Activated B cell treated with CpG ODN at 0.5 μM for 24 hours (primary cell): Measurements from ENCODE around the gene CISD3. TPM values are rescaled to one million over a fixed set of nuclear protein-coding genes. Genes with fewer than 3 reads are reported as not detected.

Experiments used
- ATAC-seq: fragments of 200-7000 bp; cut with Tn5 transposase; one replicate; pipeline ENCODE4 v1.10.0; 2021; ENCODE audit warnings: low read depth, mild to moderate bottlenecking, moderate library complexity
- CTCF ChIA-PET: fragments of 350-600 bp; sonication (Branson Sonifier 250); formaldehyde crosslinking; loops from one replicate; lab custom pipeline; 2021; ENCODE audit warnings: antibody characterized with exemption; lab: Charles Lee
- POLR2A ChIA-PET: fragments of 350-600 bp; sonication (Branson Sonifier 250); formaldehyde crosslinking; loops from one replicate; lab custom pipeline; 2021; ENCODE audit warnings: antibody characterized with exemption; lab: Charles Lee
- DNase-seq: peaks from one replicate; pipeline ENCODE4 v3.0.0; 2022
- H3K27ac Mint-ChIP-seq: one replicate; pipeline ENCODE4 v1.8.0; 2020; ENCODE audit warnings: mixed read lengths
- H3K27me3 Mint-ChIP-seq: one replicate; pipeline ENCODE4 v1.8.0; 2021; ENCODE audit warnings: mixed read lengths
- H3K36me3 Mint-ChIP-seq: one replicate; pipeline ENCODE4 v1.8.0; 2021; ENCODE audit warnings: low read depth, mixed read lengths
- H3K4me1 Mint-ChIP-seq: one replicate; pipeline ENCODE4 v1.8.0; 2021; ENCODE audit warnings: mixed read lengths
- H3K4me3 Mint-ChIP-seq: one replicate; pipeline ENCODE4 v1.8.0; 2020; ENCODE audit warnings: mild to moderate bottlenecking, mixed read lengths
- H3K9me3 Mint-ChIP-seq: one replicate; pipeline ENCODE4 v1.8.0; 2020; ENCODE audit warnings: mixed read lengths
- intact Hi-C: fragments of 100-400 bp; cut with micrococcal nuclease; formaldehyde crosslinking; loops from one replicate; pipeline ENCODE4 v1.15.1; 2024
- total RNA-seq: library from RNA; stranded (reverse); gene quantifications from 2 replicates; pipeline ENCODE4 v1.2.3, GENCODE V29; 2022
- TF ChIP-seq, protein P1 (sequence below): fragments of 200-600 bp; IDR thresholded peaks from one replicate; pipeline ENCODE4 v1.8.0; 2022; ENCODE audit warnings: antibody characterized with exemption, mild to moderate bottlenecking

Gene CISD3
- total RNA-seq, 1 donor from 2014 or later = 12.1 TPM

GRCh38 chr17:38729368-38729885 is 714 bp upstream of the CISD3 start:
- POLR2A ChIA-PET = interaction anchor here (0.6 to 3.6 kb wide), 2 partner anchors 26 to 55 kb away, joined by 3 to 73 read pairs; partner anchors contain the start of genes EPOP and MLLT6
- H3K9me3 Mint-ChIP-seq = no peaks in the 10 kb centered on the region
- DNase-seq = no peak
- CTCF ChIA-PET = interaction anchor here (1.5 to 3.4 kb wide), 3 partner anchors 23 to 61 kb away, joined by 6 to 17 read pairs (median 10); no protein-coding TSS in a partner anchor
- ATAC-seq = no peak
- intact Hi-C loops = no loop called here
- H3K27me3 Mint-ChIP-seq = no peaks in the 10 kb centered on the region
- TF ChIP-seq, protein P1, sequence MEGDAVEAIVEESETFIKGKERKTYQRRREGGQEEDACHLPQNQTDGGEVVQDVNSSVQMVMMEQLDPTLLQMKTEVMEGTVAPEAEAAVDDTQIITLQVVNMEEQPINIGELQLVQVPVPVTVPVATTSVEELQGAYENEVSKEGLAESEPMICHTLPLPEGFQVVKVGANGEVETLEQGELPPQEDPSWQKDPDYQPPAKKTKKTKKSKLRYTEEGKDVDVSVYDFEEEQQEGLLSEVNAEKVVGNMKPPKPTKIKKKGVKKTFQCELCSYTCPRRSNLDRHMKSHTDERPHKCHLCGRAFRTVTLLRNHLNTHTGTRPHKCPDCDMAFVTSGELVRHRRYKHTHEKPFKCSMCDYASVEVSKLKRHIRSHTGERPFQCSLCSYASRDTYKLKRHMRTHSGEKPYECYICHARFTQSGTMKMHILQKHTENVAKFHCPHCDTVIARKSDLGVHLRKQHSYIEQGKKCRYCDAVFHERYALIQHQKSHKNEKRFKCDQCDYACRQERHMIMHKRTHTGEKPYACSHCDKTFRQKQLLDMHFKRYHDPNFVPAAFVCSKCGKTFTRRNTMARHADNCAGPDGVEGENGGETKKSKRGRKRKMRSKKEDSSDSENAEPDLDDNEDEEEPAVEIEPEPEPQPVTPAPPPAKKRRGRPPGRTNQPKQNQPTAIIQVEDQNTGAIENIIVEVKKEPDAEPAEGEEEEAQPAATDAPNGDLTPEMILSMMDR = no peak
- H3K27ac Mint-ChIP-seq = peak overlapping the region; percentile 76
- H3K36me3 Mint-ChIP-seq = peaks cover 14% of the 10 kb centered on the region
- peak overlapping the region; percentile 72 for H3K4me3 Mint-ChIP-seq
- peaks cover 57% of the 10 kb centered on the region for H3K4me1 Mint-ChIP-seq

- H3K27me3 Mint-ChIP-seq = no peaks in the 10 kb centered on the region
- TF ChIP-seq, protein P1 = no peak
- ChIA-PET CTCF (interaction anchor here (0.7 to 3.4 kb wide), 7 partner anchors 21 to 172 kb away, joined by 3 to 22 read pairs (median 3); partner anchors contain the start of genes EPOP and MLLT6), POLR2A (interaction anchor here (0.6 to 2.8 kb wide), 11 partner anchors 15 to 172 kb away, joined by 3 to 31 read pairs (median 4); partner anchors contain the start of genes MLLT6, PSMB3 and RPL23)
- intact Hi-C loops = loop anchor here (1.0 kb wide), 4 partner anchors 22 to 171 kb away; partner anchors contain the start of gene PSMB3
- H3K4me3 Mint-ChIP-seq = peak overlapping the region; percentile 82
- ATAC-seq (no peak), DNase-seq (no peak)
- H3K36me3 Mint-ChIP-seq = peaks cover 7% of the 10 kb centered on the region
- no peaks in the 10 kb centered on the region for H3K9me3 Mint-ChIP-seq
- H3K4me1 Mint-ChIP-seq = peaks cover 56% of the 10 kb centered on the region
- H3K27ac Mint-ChIP-seq = peak overlapping the region; percentile 79
Measured at GRCh38 chr17:38730526-38731379, 612 bp downstream of the CISD3 start.

- Mint-ChIP-seq H3K4me1 (peaks cover 51% of the 10 kb centered on the region), H3K27ac (peak overlapping the region; percentile 62), H3K4me3 (peak overlapping the region; percentile 37), H3K36me3 (peaks cover 4% of the 10 kb centered on the region), H3K9me3 (no peaks in the 10 kb centered on the region), H3K27me3 (no peaks in the 10 kb centered on the region)
- DNase-seq (no peak), ATAC-seq (no peak)
- CTCF ChIA-PET = interaction anchor here (1.1 to 3.4 kb wide), 4 partner anchors 27 to 173 kb away, joined by 3 to 22 read pairs (median 5); partner anchors contain the start of genes EPOP and MLLT6
- TF ChIP-seq, protein P1 = no peak
- POLR2A ChIA-PET = interaction anchor here (1.2 to 2.8 kb wide), 7 partner anchors 17 to 173 kb away, joined by 3 to 31 read pairs (median 9); partner anchors contain the start of gene MLLT6
- intact Hi-C loops = no loop called here
Measured at GRCh38 chr17:38731526-38732294, 1.6 kb downstream of the CISD3 start.

DNA sequence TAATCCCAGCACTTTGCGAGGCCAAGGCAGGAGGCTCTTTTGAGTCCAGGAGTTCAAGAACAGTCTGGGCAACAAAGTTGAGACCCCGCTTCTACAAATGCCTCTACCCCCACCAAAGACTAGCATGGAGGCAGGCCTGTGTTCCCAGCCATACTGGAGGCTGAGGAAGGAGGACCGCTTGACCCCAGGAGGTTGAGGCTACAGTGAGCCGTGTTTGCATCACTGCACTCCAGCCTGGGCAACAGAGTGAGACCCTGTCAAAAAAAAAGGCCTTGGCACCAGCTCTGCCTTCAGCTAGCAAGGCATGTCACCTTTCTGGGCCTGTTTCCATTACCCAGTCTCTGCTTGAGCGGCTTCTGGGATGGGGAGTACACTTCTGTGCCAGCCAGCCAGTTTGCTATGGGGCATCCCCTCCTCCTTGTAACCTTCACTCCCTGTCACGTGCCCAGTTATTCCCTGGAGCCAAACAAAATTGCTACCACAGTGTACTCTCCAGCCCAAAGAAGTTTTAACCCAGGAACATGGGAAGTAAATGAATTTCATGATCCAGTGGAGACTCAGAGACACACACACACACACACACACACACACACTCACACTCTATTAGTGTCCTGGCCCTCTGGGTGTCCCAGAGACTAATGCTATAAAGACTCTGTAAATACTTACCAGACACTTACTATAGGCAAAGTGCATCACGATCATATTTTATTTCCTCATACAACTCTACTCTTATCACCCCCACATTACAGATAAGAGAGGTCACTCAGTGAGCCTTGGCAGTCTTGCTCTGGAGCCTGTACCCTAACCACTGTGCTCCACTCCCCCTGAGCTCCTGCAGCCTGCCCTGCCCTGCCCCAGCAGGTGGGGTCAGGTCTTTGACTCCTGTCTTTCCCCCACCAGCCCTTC is 2.5 kb downstream of the CISD3 start:
- Mint-ChIP-seq H3K36me3 (peaks cover 4% of the 10 kb centered on the region), H3K4me1 (peaks cover 42% of the 10 kb centered on the region), H3K9me3 (no peaks in the 10 kb centered on the region), H3K27me3 (no peaks in the 10 kb centered on the region), H3K4me3 (peak overlapping the region; percentile 37), H3K27ac (peak overlapping the region; percentile 62)
- ATAC-seq (no peak), DNase-seq (no peak)
- CTCF ChIA-PET = interaction anchor here (1.4 to 4.2 kb wide), 4 partner anchors 28 to 174 kb away, joined by 3 to 41 read pairs (median 14); partner anchors contain the start of genes EPOP and MLLT6
- intact Hi-C loops = loop anchor here (1.0 kb wide), 1 partner anchor 421 kb away; no protein-coding TSS in a partner anchor
- POLR2A ChIA-PET = interaction anchor here (2.8 kb wide), 1 partner anchor 27 kb away, joined by 31 read pairs; the partner anchor contains the start of gene MLLT6
- TF ChIP-seq, protein P1 = no peak
